ENCODE data around the gene AFAP1.

- TF ChIP-seq ZNF274 (IDR thresholded peaks at IDR 0.05; ENCODE audit: low read depth, low read length) (no peak), YY1 (IDR thresholded peaks at IDR 0.05; ENCODE audit: insufficient read depth, insufficient read length) (no peak)
Measured at GRCh38 chr4:7715271-7716009, 224.2 kb downstream of the AFAP1 start.
